Neutrophil (primary cell): Measurements from ENCODE around the gene BICRAL.

Experiments
- H3K27ac ChIP-seq: fragments of 200-600 bp; sonication (generic); 2 replicates; pipeline ENCODE4 v1.5.1; 2016; ENCODE audit warnings: mild to moderate bottlenecking, moderate library complexity
- H3K27me3 ChIP-seq: fragments of 200-600 bp; sonication (generic); 2 replicates; pipeline ENCODE4 v1.6.0; 2016; ENCODE audit warnings: mild to moderate bottlenecking
- H3K36me3 ChIP-seq: fragments of 200-600 bp; sonication (generic); 2 replicates; pipeline ENCODE4 v1.5.1; 2017
- H3K4me1 ChIP-seq, 2 experiments: fragments of 200-600 bp in 1 of 2; sonication (generic) in 1 of 2; 1 replicate in 1 of 2; 2 replicates in 1 of 2; pipeline versions ENCODE4 v1.5.1 to v1.6.1; 2013 to 2016; ENCODE audit warnings: low read depth in 1 of 2, low read length in 1 of 2, mild to moderate bottlenecking in 1 of 2, moderate library complexity in 1 of 2; ENCODE audit not compliant: control insufficient read depth in 1 of 2, insufficient read depth in 1 of 2
- H3K4me3 ChIP-seq, 2 experiments: fragments of 200-600 bp in 1 of 2; sonication (generic) in 1 of 2; 1 replicate in 1 of 2; 2 replicates in 1 of 2; pipeline ENCODE4 v1.5.1; 2013 to 2016; ENCODE audit warnings: low read depth in 1 of 2, low read length in 1 of 2, mild to moderate bottlenecking in 1 of 2, moderate library complexity in 1 of 2
- H3K9me3 ChIP-seq: fragments of 200-600 bp; sonication (generic); 2 replicates; pipeline ENCODE4 v1.5.1; 2016
- CTCF ChIP-seq: fragments of 200-600 bp; sonication (generic); IDR thresholded peaks from 2 replicates; pipeline ENCODE4 v1.5.1; 2016; ENCODE audit warnings: antibody characterized with exemption

BICRAL gene

GRCh38 chr6:42748203-42748898 lies 33.5 kb upstream of the BICRAL start:
- Histone ChIP-seq H3K4me3 (no peak overlapping the region), H3K9me3 (no peaks in the 10 kb centered on the region), H3K27me3 (no peaks in the 10 kb centered on the region), H3K36me3 (no peaks in the 10 kb centered on the region), H3K4me1 (peaks cover 22 to 29% of the 10 kb centered on the region in 2 experiments), H3K27ac (no peak overlapping the region)
- no peak for TF ChIP-seq CTCF

- TF ChIP-seq CTCF: no peak
- H3K4me1 ChIP-seq: peaks cover 7 to 12% of the 10 kb centered on the region in 2 experiments
Measured at GRCh38 chr6:42751055-42751454, 30.8 kb upstream of the BICRAL start.

GRCh38 chr6:42754759-42755158 lies 27.1 kb upstream of the BICRAL start:
- Histone ChIP-seq H3K4me1 (no peaks in the 10 kb centered on the region), H3K9me3 (no peaks in the 10 kb centered on the region), H3K4me3 (no peak overlapping the region), H3K36me3 (peaks cover 9% of the 10 kb centered on the region), H3K27me3 (no peaks in the 10 kb centered on the region), H3K27ac (no peak overlapping the region)
- TF ChIP-seq CTCF: no peak

More at GRCh38 chr6:42751055-42751454, 30.8 kb upstream of the BICRAL start:
- H3K4me3 ChIP-seq: no peak overlapping the region
- no peaks in the 10 kb centered on the region for H3K9me3 ChIP-seq
- H3K27me3 ChIP-seq: no peaks in the 10 kb centered on the region
- H3K36me3 ChIP-seq: no peaks in the 10 kb centered on the region
- H3K27ac ChIP-seq: no peak overlapping the region

- Histone ChIP-seq H3K4me3 (no peak overlapping the region), H3K27ac (no peak overlapping the region), H3K4me1 (no peaks in the 10 kb centered on the region), H3K27me3 (no peaks in the 10 kb centered on the region), H3K36me3 (peaks cover 24% of the 10 kb centered on the region), H3K9me3 (no peaks in the 10 kb centered on the region)
- TF ChIP-seq CTCF: no peak
Measured at GRCh38 chr6:42756722-42757121, 25.1 kb upstream of the BICRAL start.

GRCh38 chr6:42758756-42759430 lies 23.0 kb upstream of the BICRAL start:
- no peak for TF ChIP-seq CTCF
- H3K4me1 ChIP-seq: no peaks in the 10 kb centered on the region

More at GRCh38 chr6:42758756-42759430, 23.0 kb upstream of the BICRAL start:
- Histone ChIP-seq H3K27me3 (no peaks in the 10 kb centered on the region), H3K27ac (no peak overlapping the region), H3K9me3 (no peaks in the 10 kb centered on the region), H3K36me3 (peaks cover 24% of the 10 kb centered on the region), H3K4me3 (no peak overlapping the region)
